PC-9 (cell line): ENCODE data around the gene PHPT1.

Experiments
- EZH2 ChIP-seq: fragments of 200-600 bp; sonication (generic); IDR thresholded peaks from 2 replicates; pipeline ENCODE4 v1.8.0; 2017; ENCODE audit warnings: antibody characterized with exemption, low read depth
- TF ChIP-seq, protein P1 (sequence below): fragments of 200-600 bp; sonication (generic); conservative IDR thresholded peaks from 2 replicates; pipeline ENCODE4 v1.6.1; 2017; ENCODE audit warnings: mixed run types, antibody characterized with exemption, mild to moderate bottlenecking, moderate library complexity

DNA sequence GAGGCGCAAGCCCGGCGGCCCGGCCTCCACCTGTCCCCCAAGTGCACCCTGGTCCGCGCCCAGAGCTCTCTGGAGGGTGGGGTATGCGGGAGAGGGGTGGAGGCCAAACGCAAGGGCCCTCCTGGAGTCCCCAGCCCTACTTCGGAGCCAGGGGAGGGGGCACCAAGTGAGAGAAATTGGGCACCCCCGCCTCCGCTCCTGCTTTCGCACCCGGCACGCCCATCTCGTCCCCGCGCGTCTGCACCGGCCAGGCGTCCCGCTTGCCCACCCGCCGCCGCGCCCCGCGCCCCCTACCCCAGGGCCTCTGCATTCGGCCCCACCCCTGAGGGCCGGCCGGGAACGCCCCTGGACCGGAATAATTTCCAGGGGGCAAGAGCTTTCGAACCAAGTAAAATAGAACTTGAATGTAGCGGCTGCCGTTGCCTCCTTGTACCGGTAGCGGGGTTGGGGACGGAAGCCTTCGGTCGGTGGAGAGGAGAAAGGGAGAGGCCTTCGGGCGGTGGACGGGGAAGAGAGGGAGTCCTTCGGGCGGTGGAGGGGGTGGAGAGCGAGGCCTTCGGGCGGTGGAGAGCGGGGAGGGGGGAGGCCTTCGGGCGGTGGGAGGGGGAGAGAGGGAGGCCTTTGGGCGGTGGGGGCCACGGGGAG is 694 bp upstream of the PHPT1 start:
- TF ChIP-seq, protein P1, sequence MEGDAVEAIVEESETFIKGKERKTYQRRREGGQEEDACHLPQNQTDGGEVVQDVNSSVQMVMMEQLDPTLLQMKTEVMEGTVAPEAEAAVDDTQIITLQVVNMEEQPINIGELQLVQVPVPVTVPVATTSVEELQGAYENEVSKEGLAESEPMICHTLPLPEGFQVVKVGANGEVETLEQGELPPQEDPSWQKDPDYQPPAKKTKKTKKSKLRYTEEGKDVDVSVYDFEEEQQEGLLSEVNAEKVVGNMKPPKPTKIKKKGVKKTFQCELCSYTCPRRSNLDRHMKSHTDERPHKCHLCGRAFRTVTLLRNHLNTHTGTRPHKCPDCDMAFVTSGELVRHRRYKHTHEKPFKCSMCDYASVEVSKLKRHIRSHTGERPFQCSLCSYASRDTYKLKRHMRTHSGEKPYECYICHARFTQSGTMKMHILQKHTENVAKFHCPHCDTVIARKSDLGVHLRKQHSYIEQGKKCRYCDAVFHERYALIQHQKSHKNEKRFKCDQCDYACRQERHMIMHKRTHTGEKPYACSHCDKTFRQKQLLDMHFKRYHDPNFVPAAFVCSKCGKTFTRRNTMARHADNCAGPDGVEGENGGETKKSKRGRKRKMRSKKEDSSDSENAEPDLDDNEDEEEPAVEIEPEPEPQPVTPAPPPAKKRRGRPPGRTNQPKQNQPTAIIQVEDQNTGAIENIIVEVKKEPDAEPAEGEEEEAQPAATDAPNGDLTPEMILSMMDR = no peak
- TF ChIP-seq EZH2 = no peak
